ENCODE measurements around the gene DCTPP1. TPM values are rescaled to one million over a fixed set of nuclear protein-coding genes. Genes with fewer than 3 reads are reported as not detected.
A peak's percentile ranks its signal among the peaks of the same experiment; 100 is the strongest.

The DCTPP1 gene
- total and polyA plus RNA-seq, 2 of the 13 experiments (the other 11 are each of a cell fraction or from before 2014, with no cell fraction given): 54.8 to 74.4 TPM

DNA sequence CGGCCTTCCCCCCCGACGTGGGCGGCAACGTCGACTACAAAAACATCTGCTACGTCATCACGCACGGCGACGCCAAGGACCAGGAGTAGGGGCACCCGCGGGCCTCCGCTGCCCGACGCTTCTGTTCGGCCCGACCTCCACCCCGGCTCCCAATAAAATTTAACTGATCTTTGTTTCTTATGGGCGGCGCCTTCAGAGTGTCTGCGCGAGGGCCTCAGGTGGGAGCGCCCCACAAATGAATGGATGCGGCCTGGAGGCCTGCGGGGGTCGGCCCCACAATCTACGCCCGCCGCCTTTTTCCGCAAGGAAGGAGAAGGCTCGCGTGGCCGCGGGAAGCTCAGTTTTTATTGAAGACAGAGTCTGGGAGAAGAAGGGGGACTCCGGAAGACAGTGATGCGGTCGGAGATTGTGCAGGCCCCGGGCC is 52.0 kb downstream of the DCTPP1 start (continued):
- TF ChIP-seq KLF11 (CRISPR knock-in tag; IDR thresholded peaks at IDR 0.05) (0 out of 2 replicates have a peak, but pooled peaks have one; percentile 13), ZFY (CRISPR knock-in tag; IDR thresholded peaks at IDR 0.05) (peak; percentile 89), ZNF496 (CRISPR knock-in tag; IDR thresholded peaks at IDR 0.05; ENCODE audit: insufficient replicate concordance) (no peak), ZNF251 (CRISPR knock-in tag; IDR thresholded peaks at IDR 0.05) (no peak), MAFG (CRISPR knock-in tag; IDR thresholded peaks at IDR 0.05) (no peak), ZNF34 (CRISPR knock-in tag; IDR thresholded peaks at IDR 0.05; ENCODE audit: borderline replicate concordance) (no peak), HOXA7 (CRISPR knock-in tag; IDR thresholded peaks at IDR 0.05) (no peak), ZNF83 (CRISPR knock-in tag; IDR thresholded peaks at IDR 0.05; ENCODE audit: borderline replicate concordance) (no peak; the same call in 1 of the 2 replicates), BHLHE40 (IDR thresholded peaks at IDR 0.05; ENCODE audit: low read length) (no peak), ZNF24 (IDR thresholded peaks at IDR 0.05) (no peak), MYC (CRISPR knock-in tag; IDR thresholded peaks at IDR 0.05; ENCODE audit: borderline replicate concordance) (no peak), ZNF274 (CRISPR knock-in tag; IDR thresholded peaks at IDR 0.05) (no peak), PHF20 (CRISPR knock-in tag; IDR thresholded peaks at IDR 0.05) (peak; percentile 77), SRSF4 (IDR thresholded peaks at IDR 0.05; ENCODE audit: low read depth, low read length, poor library complexity, severe bottlenecking) (no peak), MLLT10 (CRISPR knock-in tag; IDR thresholded peaks at IDR 0.05) (no peak), CBFB (CRISPR knock-in tag; IDR thresholded peaks at IDR 0.05) (no peak), SATB2 (CRISPR knock-in tag; IDR thresholded peaks at IDR 0.05) (no peak), RAD21 (CRISPR knock-in tag; IDR thresholded peaks at IDR 0.05) (peak; percentile 23; the same call in 1 of the 2 replicates), RFXANK (CRISPR knock-in tag; IDR thresholded peaks at IDR 0.05) (no peak), HOXA5 (CRISPR knock-in tag; IDR thresholded peaks at IDR 0.05) (no peak), GABPA (IDR thresholded peaks at IDR 0.05; ENCODE audit: low read depth, low read length) (no peak), GABPA (CRISPR knock-in tag; IDR thresholded peaks at IDR 0.05; ENCODE audit: low read depth) (peak; percentile 63; the same call in 1 of the 2 replicates), CHCHD3 (CRISPR knock-in tag; IDR thresholded peaks at IDR 0.05) (no peak), ZNF20 (CRISPR knock-in tag; IDR thresholded peaks at IDR 0.05) (no peak), ZNF607 (CRISPR knock-in tag; IDR thresholded peaks at IDR 0.05; ENCODE audit: borderline replicate concordance) (peak; percentile 48; the same call in 1 of the 2 replicates), ZBTB3 (CRISPR knock-in tag; IDR thresholded peaks at IDR 0.05; ENCODE audit: borderline replicate concordance, low read depth) (no peak), ZNF768 (CRISPR knock-in tag; IDR thresholded peaks at IDR 0.05) (peak; percentile 45; the same call in 1 of the 2 replicates), ZSCAN25 (CRISPR knock-in tag; IDR thresholded peaks at IDR 0.05) (no peak)
- TF ChIP-seq, protein P1, sequence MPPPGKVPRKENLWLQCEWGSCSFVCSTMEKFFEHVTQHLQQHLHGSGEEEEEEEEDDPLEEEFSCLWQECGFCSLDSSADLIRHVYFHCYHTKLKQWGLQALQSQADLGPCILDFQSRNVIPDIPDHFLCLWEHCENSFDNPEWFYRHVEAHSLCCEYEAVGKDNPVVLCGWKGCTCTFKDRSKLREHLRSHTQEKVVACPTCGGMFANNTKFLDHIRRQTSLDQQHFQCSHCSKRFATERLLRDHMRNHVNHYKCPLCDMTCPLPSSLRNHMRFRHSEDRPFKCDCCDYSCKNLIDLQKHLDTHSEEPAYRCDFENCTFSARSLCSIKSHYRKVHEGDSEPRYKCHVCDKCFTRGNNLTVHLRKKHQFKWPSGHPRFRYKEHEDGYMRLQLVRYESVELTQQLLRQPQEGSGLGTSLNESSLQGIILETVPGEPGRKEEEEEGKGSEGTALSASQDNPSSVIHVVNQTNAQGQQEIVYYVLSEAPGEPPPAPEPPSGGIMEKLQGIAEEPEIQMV (CRISPR knock-in tag; IDR thresholded peaks at IDR 0.05; ENCODE audit: low read depth): no peak
- TF ChIP-seq, protein P2, sequence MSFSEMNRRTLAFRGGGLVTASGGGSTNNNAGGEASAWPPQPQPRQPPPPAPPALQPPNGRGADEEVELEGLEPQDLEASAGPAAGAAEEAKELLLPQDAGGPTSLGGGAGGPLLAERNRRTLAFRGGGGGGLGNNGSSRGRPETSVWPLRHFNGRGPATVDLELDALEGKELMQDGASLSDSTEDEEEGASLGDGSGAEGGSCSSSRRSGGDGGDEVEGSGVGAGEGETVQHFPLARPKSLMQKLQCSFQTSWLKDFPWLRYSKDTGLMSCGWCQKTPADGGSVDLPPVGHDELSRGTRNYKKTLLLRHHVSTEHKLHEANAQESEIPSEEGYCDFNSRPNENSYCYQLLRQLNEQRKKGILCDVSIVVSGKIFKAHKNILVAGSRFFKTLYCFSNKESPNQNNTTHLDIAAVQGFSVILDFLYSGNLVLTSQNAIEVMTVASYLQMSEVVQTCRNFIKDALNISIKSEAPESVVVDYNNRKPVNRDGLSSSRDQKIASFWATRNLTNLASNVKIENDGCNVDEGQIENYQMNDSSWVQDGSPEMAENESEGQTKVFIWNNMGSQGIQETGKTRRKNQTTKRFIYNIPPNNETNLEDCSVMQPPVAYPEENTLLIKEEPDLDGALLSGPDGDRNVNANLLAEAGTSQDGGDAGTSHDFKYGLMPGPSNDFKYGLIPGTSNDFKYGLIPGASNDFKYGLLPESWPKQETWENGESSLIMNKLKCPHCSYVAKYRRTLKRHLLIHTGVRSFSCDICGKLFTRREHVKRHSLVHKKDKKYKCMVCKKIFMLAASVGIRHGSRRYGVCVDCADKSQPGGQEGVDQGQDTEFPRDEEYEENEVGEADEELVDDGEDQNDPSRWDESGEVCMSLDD (CRISPR knock-in tag; IDR thresholded peaks at IDR 0.05; ENCODE audit: borderline replicate concordance): no peak

Measured in HepG2 (cell line).